Airway epithelial cell (primary cell): ENCODE data around the gene ADGRB3. TPM values are rescaled to one million over a fixed set of nuclear protein-coding genes. Genes with fewer than 3 reads are reported as not detected.

Source experiments
- total RNA-seq: library from RNA; depleted of rRNA; stranded (reverse); fragments of >200 nt; gene quantifications from 2 replicates; pipeline ENCODE4 v1.2.3, GENCODE V29; 2015

ADGRB3 gene
- total RNA-seq = not detected in 2 replicates

DNA sequence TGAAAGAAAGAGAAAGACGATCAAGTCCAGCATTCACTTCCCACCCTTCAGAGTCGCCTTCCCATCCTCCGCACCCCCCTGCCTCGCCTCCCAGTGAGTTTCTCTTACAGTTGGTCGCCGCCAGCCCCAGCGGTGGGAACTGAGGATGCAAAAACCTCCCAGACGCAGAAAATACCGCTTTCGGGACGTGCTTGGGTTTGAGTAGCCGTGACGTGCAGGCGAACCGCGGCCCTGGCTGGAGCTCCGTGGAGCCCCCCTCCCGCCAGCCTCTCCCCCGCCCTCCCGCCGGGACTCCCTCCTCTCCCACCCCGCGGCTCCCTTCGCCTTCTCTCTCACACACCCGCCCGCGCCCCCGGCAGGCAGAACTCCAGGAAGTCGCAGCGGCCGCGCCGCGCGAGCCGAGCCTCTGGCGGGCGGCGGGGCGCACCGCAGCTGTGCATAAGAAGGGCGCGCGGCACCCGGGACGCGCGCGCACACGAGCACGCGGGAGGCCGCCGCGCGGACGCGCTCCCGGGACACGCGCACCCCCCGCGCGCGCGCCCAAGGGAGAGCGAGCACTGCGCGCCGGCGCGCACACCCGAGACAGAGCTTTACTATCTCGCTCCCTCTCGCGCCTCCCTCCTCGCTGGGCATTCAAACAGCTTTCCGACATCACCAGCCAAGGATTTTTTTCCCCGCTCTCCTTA lies at the start of gene ADGRB3:
Gene ADGRB3 (plus strand): TSS at position 557 of the 686 bp plus-strand sequence. CDS start 3,394 bp downstream, outside the sequence.

